Measurements from ENCODE around the gene SPTLC3.

- TF ChIP-seq, protein P1, sequence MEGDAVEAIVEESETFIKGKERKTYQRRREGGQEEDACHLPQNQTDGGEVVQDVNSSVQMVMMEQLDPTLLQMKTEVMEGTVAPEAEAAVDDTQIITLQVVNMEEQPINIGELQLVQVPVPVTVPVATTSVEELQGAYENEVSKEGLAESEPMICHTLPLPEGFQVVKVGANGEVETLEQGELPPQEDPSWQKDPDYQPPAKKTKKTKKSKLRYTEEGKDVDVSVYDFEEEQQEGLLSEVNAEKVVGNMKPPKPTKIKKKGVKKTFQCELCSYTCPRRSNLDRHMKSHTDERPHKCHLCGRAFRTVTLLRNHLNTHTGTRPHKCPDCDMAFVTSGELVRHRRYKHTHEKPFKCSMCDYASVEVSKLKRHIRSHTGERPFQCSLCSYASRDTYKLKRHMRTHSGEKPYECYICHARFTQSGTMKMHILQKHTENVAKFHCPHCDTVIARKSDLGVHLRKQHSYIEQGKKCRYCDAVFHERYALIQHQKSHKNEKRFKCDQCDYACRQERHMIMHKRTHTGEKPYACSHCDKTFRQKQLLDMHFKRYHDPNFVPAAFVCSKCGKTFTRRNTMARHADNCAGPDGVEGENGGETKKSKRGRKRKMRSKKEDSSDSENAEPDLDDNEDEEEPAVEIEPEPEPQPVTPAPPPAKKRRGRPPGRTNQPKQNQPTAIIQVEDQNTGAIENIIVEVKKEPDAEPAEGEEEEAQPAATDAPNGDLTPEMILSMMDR (conservative IDR thresholded peaks at IDR 0.05; ENCODE audit: low read length): no peak
- no peak for TF ChIP-seq EZH2phosphoT487 (IDR thresholded peaks at IDR 0.05; ENCODE audit: borderline replicate concordance, low read depth, low read length)
Measured at GRCh38 chr20:12968472-12968871, 40.3 kb upstream of the SPTLC3 start.
